HCT116 (cell line): ENCODE results near the gene CD33. TPM values are rescaled to one million over a fixed set of nuclear protein-coding genes. Genes with fewer than 3 reads are reported as not detected.

Source experiments
- ATAC-seq: fragments of 200-7000 bp; cut with Tn5 transposase; 2 replicates; pipeline ENCODE4 v1.9.1; 2020; ENCODE audit warnings: mild to moderate bottlenecking, moderate library complexity
- BruUV-seq: library from RNA; stranded (reverse); fragments of 400-500 nt; replicated peaks from 2 replicates; lab custom pipeline; 2021; lab: Mats Ljungman, UMichigan
- CTCF ChIA-PET: fragments of 300-600 bp; sonication (Branson Sonifier 250); formaldehyde crosslinking; loops from one replicate; lab custom pipeline; 2021; ENCODE audit warnings: antibody characterized with exemption; lab: Charles Lee
- POLR2A ChIA-PET: fragments of 300-600, 350-600 bp; sonication (Branson Sonifier 250); formaldehyde crosslinking; loops from one replicate; lab custom pipeline; 2021; ENCODE audit warnings: antibody characterized with exemption; lab: Charles Lee
- RAD21 ChIA-PET, 2 experiments: fragments of 300-600 bp; sonication (Branson Sonifier 250); formaldehyde crosslinking; loops; one replicate each; lab custom pipeline; 2023; ENCODE audit warnings: low total read pairs in 2 of 2; ENCODE audit not compliant: uncharacterized antibody in 2 of 2, unreplicated experiment in 2 of 2, low non-redundant PET in 1 of 2; lab: Charles Lee
- DNase-seq: peaks from one replicate; pipeline ENCODE4 v3.0.0-alpha.2; 2010; ENCODE audit warnings: low read depth, low spot score
- H2AFZ ChIP-seq: fragments of 200-600 bp; shearing (Covaris generic), sonication (generic); 2 replicates; pipeline ENCODE4 v1.6.1; 2017; ENCODE audit warnings: low read depth, mixed run types, mixed read lengths, antibody characterized with exemption, low read length; ENCODE audit not compliant: poor library complexity, severe bottlenecking
- H3K27ac ChIP-seq: 2 replicates; pipeline ENCODE4 v1.5.1; 2012; ENCODE audit warnings: low read depth, low read length
- H3K27me3 ChIP-seq: fragments of 200-600 bp; sonication (generic); 2 replicates; pipeline ENCODE4 v1.6.1; 2016; ENCODE audit warnings: mixed run types, low read length, mixed read lengths; ENCODE audit not compliant: insufficient read depth
- H3K36me3 ChIP-seq, 2 experiments: fragments of 200-500 bp in 1 of 2; fragments of 200-600 bp in 1 of 2; sonication (Bioruptor generic) in 1 of 2; sonication (generic) in 1 of 2; 2 replicates each; pipeline versions ENCODE4 v1.5.1 to v1.6.1; 2014 to 2016; ENCODE audit warnings: low read length in 2 of 2, inconsistent platforms in 1 of 2, mixed read lengths in 1 of 2, mixed run types in 1 of 2; ENCODE audit not compliant: insufficient read depth in 2 of 2, control insufficient read depth in 1 of 2
- H3K4me1 ChIP-seq, 2 experiments: fragments of 200-600 bp in 1 of 2; sonication (generic) in 1 of 2; 2 replicates each; pipeline versions ENCODE4 v1.5.1 to v1.6.1; 2012 to 2017; ENCODE audit warnings: low read length in 2 of 2, inconsistent platforms in 1 of 2, mild to moderate bottlenecking in 1 of 2, mixed read lengths in 1 of 2, mixed run types in 1 of 2, moderate library complexity in 1 of 2; ENCODE audit not compliant: insufficient read depth in 2 of 2, control insufficient read depth in 1 of 2
- H3K4me2 ChIP-seq: fragments of 200-600 bp; sonication (generic); 2 replicates; pipeline ENCODE4 v1.6.1; 2017; ENCODE audit warnings: mixed run types, low read length, mixed read lengths
- H3K4me3 ChIP-seq, 2 experiments: fragments of 200-600 bp in 1 of 2; sonication (generic) in 1 of 2; replicated peaks in 1 of 2; 2 replicates each; pipeline ENCODE4 v1.5.1; 2011 to 2016; ENCODE audit warnings: low read length in 2 of 2, control low read depth in 1 of 2, low read depth in 1 of 2, mild to moderate bottlenecking in 1 of 2, mixed read lengths in 1 of 2, mixed run types in 1 of 2
- H3K79me2 ChIP-seq: fragments of 200-600 bp; sonication (generic); 2 replicates; pipeline ENCODE4 v1.6.1; 2017; ENCODE audit warnings: mild to moderate bottlenecking, mixed run types, low read length, moderate library complexity, mixed read lengths; ENCODE audit not compliant: insufficient read depth
- H3K9ac ChIP-seq: fragments of 200-600 bp; sonication (generic); 2 replicates; pipeline ENCODE4 v1.6.1; 2016; ENCODE audit warnings: low read length, mixed read lengths
- H3K9me2 ChIP-seq: fragments of 200-600 bp; sonication (generic), shearing (Covaris generic); 2 replicates; pipeline ENCODE4 v1.6.1; 2017; ENCODE audit warnings: mixed run types, mild to moderate bottlenecking, moderate library complexity; ENCODE audit not compliant: insufficient read depth
- H3K9me3 ChIP-seq, 2 experiments: fragments of 200-500 bp in 1 of 2; fragments of 200-600 bp in 1 of 2; sonication (Bioruptor generic) in 1 of 2; sonication (generic) in 1 of 2; 2 replicates each; pipeline ENCODE4 v1.6.1; 2014 to 2017; ENCODE audit warnings: low read length in 2 of 2, mixed read lengths in 2 of 2, inconsistent platforms in 1 of 2, low read depth in 1 of 2, mild to moderate bottlenecking in 1 of 2, mixed run types in 1 of 2, moderate library complexity in 1 of 2; ENCODE audit not compliant: control insufficient read depth in 1 of 2, insufficient read depth in 1 of 2
- H4K20me1 ChIP-seq: fragments of 200-600 bp; sonication (generic), shearing (Covaris generic); 2 replicates; pipeline ENCODE4 v1.6.1; 2017; ENCODE audit warnings: mixed run types, mild to moderate bottlenecking, moderate library complexity; ENCODE audit not compliant: insufficient read depth
- ATF3 ChIP-seq: IDR thresholded peaks from 2 replicates; pipeline ENCODE4 v1.6.1; 2012
- CBX3 ChIP-seq: IDR thresholded peaks from 2 replicates; pipeline ENCODE4 v1.6.1; 2012; ENCODE audit warnings: low read depth
- CEBPB ChIP-seq: IDR thresholded peaks from 2 replicates; pipeline ENCODE4 v1.6.1; 2012; ENCODE audit warnings: low read depth
- CTCF ChIP-seq, 3 experiments: fragments of 200-600 bp in 1 of 3; sonication (generic) in 1 of 3; IDR thresholded peaks in 2 of 3; conservative IDR thresholded peaks in 1 of 3; 2 replicates each; pipeline ENCODE4 v1.5.1; 2012 to 2017; ENCODE audit warnings: low read depth in 2 of 3, low read length in 2 of 3, antibody characterized with exemption in 1 of 3, borderline replicate concordance in 1 of 3, control low read depth in 1 of 3, mild to moderate bottlenecking in 1 of 3, mixed read lengths in 1 of 3, mixed run types in 1 of 3, moderate library complexity in 1 of 3; ENCODE audit not compliant: insufficient read depth in 1 of 3
- ELF1 ChIP-seq: IDR thresholded peaks from 2 replicates; pipeline ENCODE4 v1.6.1; 2012; ENCODE audit warnings: low read depth, borderline replicate concordance
- JUND ChIP-seq: IDR thresholded peaks from 2 replicates; pipeline ENCODE4 v1.6.1; 2012
- POLR2A ChIP-seq: IDR thresholded peaks from 2 replicates; pipeline ENCODE4 v1.7.0; 2011; ENCODE audit warnings: borderline replicate concordance; ENCODE audit not compliant: insufficient read depth, insufficient read length; ENCODE audit errors: extremely low read depth
- POLR2AphosphoS5 ChIP-seq: IDR thresholded peaks from 2 replicates; pipeline ENCODE4 v1.6.1; 2011; ENCODE audit warnings: mild to moderate bottlenecking, low read depth, low read length, moderate library complexity
- RAD21 ChIP-seq: IDR thresholded peaks from 2 replicates; pipeline ENCODE4 v1.6.1; 2012; ENCODE audit warnings: low read depth, mild to moderate bottlenecking
- REST ChIP-seq: IDR thresholded peaks from 2 replicates; pipeline ENCODE4 v1.6.1; 2012; ENCODE audit warnings: low read depth
- SP1 ChIP-seq: IDR thresholded peaks from 2 replicates; pipeline ENCODE4 v1.6.1; 2012; ENCODE audit warnings: low read depth
- TCF7L2 ChIP-seq: IDR thresholded peaks from 2 replicates; pipeline ENCODE4 v1.7.0; 2011; ENCODE audit warnings: borderline replicate concordance, inconsistent platforms; ENCODE audit not compliant: insufficient read depth, insufficient read length; ENCODE audit errors: extremely low read depth
- YY1 ChIP-seq: IDR thresholded peaks from 2 replicates; pipeline ENCODE4 v1.6.1; 2011; ENCODE audit warnings: low read length, low read depth, moderate library complexity, mild to moderate bottlenecking; ENCODE audit not compliant: insufficient replicate concordance; ENCODE audit errors: extremely low read depth
- ZFX ChIP-seq: fragments of 450-650 bp; IDR thresholded peaks from 2 replicates; pipeline ENCODE4 v1.6.1; 2017
- ZNF274 ChIP-seq: fragments of 200-500 bp; sonication (Bioruptor generic); IDR thresholded peaks from 2 replicates; pipeline ENCODE4 v1.6.1; 2014; ENCODE audit warnings: mild to moderate bottlenecking, low read depth, low read length, inconsistent platforms
- intact Hi-C: fragments of 100-400 bp; cut with micrococcal nuclease; formaldehyde crosslinking; loops from 2 replicates; pipeline ENCODE4 v1.10.0; 2022
- total RNA-seq: library from RNA; stranded (reverse); gene quantifications from one replicate; pipeline ENCODE4 v1.2.1, GENCODE V29; 2021; ENCODE audit not compliant: unreplicated experiment

The CD33 gene
- total RNA-seq, 1 experiment from 2014 or later = 3.1 TPM

GRCh38 chr19:51226067-51226466 lies 1.2 kb downstream of the CD33 start:
- H3K9me3 ChIP-seq = no peaks in the 10 kb centered on the region
- H3K79me2 ChIP-seq = no peaks in the 10 kb centered on the region
- TF ChIP-seq ELF1 = no peak
- intact Hi-C loops = no loop called here
- H3K27me3 ChIP-seq = no peaks in the 10 kb centered on the region
- H3K4me3 ChIP-seq = no peak overlapping the region
- H3K27ac ChIP-seq = no peak overlapping the region
- no peaks in the 10 kb centered on the region for H3K4me1 ChIP-seq
- H2AFZ ChIP-seq = no peak overlapping the region
- no peaks in the 10 kb centered on the region for H3K9me2 ChIP-seq
- ChIA-PET RAD21 (no interaction called here), POLR2A (no interaction called here), CTCF (no interaction called here)
- ATAC-seq (no peak), DNase-seq (no peak)
- H4K20me1 ChIP-seq = no peaks in the 10 kb centered on the region
- BruUV-seq = no TSS peak
- H3K9ac ChIP-seq = no peak overlapping the region
- H3K4me2 ChIP-seq = no peak overlapping the region
- H3K36me3 ChIP-seq = no peaks in the 10 kb centered on the region

- no peak overlapping the region for H3K27ac ChIP-seq
- H3K79me2 ChIP-seq = no peaks in the 10 kb centered on the region
- CTCF ChIA-PET = no interaction called here
- ATAC-seq (no peak), DNase-seq (no peak)
- intact Hi-C loops = no loop called here
- no peaks in the 10 kb centered on the region for H3K27me3 ChIP-seq
- H3K4me3 ChIP-seq = no peak overlapping the region
- no peaks in the 10 kb centered on the region for H3K9me2 ChIP-seq
- H2AFZ ChIP-seq = no peak overlapping the region
- H4K20me1 ChIP-seq = no peaks in the 10 kb centered on the region
- RAD21 ChIA-PET = no interaction called here
- H3K4me1 ChIP-seq = no peaks in the 10 kb centered on the region
- no peak overlapping the region for H3K4me2 ChIP-seq
- no TSS peak for BruUV-seq
- no peaks in the 10 kb centered on the region for H3K36me3 ChIP-seq
- TF ChIP-seq CTCF (IDR thresholded peaks at IDR 0.05 in 2 of 3, conservative IDR thresholded peaks at IDR 0.05 in 1 of 3; ENCODE audit: borderline replicate concordance in 1 of 3, insufficient read depth in 1 of 3, low read depth in 2 of 3, low read length in 2 of 3) = no peak
- no peak for TF ChIP-seq CBX3
- no peak for TF ChIP-seq ATF3
- TF ChIP-seq CEBPB = no peak
- no peak for TF ChIP-seq ZNF274
- no peak for TF ChIP-seq SP1
- TF ChIP-seq REST = no peak
- no peak for TF ChIP-seq RAD21
- TF ChIP-seq TCF7L2 = no peak
- no peak for TF ChIP-seq JUND
- no peak for TF ChIP-seq POLR2AphosphoS5
- TF ChIP-seq ZFX = no peak
- no peak for TF ChIP-seq POLR2A
- no peak for TF ChIP-seq YY1
- POLR2A ChIA-PET = no interaction called here
- no peak overlapping the region for H3K9ac ChIP-seq
- H3K9me3 ChIP-seq = no peaks in the 10 kb centered on the region
Measured at GRCh38 chr19:51227326-51227725, 2.4 kb downstream of the CD33 start.
